Ectodermal cell (in vitro differentiated cells): ENCODE results near the gene RPS6KL1.

Experiments
- H3K27ac ChIP-seq: 2 replicates; pipeline ENCODE4 v1.7.0; 2013; ENCODE audit warnings: mild to moderate bottlenecking, low read depth, low read length; ENCODE audit not compliant: insufficient read depth, poor library complexity, severe bottlenecking
- H3K27me3 ChIP-seq: 2 replicates; pipeline ENCODE4 v1.7.0; 2013; ENCODE audit warnings: mild to moderate bottlenecking, low read length; ENCODE audit not compliant: insufficient read depth, control insufficient read depth, poor library complexity, severe bottlenecking
- H3K36me3 ChIP-seq: one replicate; pipeline ENCODE4 v1.7.0; 2013; ENCODE audit warnings: low read length; ENCODE audit not compliant: control insufficient read depth, insufficient read depth
- H3K4me1 ChIP-seq: one replicate; pipeline ENCODE4 v1.7.0; 2013; ENCODE audit warnings: low read length; ENCODE audit not compliant: control insufficient read depth, insufficient read depth
- H3K4me3 ChIP-seq: 2 replicates; pipeline ENCODE4 v1.7.0; 2013; ENCODE audit warnings: low read depth, low read length, control low read depth; ENCODE audit not compliant: insufficient read depth
- H3K9me3 ChIP-seq: 2 replicates; pipeline ENCODE4 v1.7.0; 2013; ENCODE audit warnings: mild to moderate bottlenecking, low read length, moderate library complexity; ENCODE audit not compliant: control insufficient read depth
- WGBS, 2 experiments: methylation state at CpG; one replicate each; pipeline ENCODE4 v1.1.7; 2013; ENCODE audit warnings: missing lambda C conversion rate in 2 of 2; 5-methylcytosine and 5-hydroxymethylcytosine counted together

RPS6KL1 gene

GRCh38 chr14:74945852-74946658, 23.0 kb upstream of the RPS6KL1 start:
- Histone ChIP-seq H3K4me3 (no peak overlapping the region), H3K4me1 (no peaks in the 10 kb centered on the region), H3K27ac (no peak overlapping the region), H3K27me3 (no peaks in the 10 kb centered on the region), H3K9me3 (no peaks in the 10 kb centered on the region), H3K36me3 (no peaks in the 10 kb centered on the region)
- WGBS, 2 experiments: 54 to 55% methylated on average over 17 of the region's 17 CpGs

DNA sequence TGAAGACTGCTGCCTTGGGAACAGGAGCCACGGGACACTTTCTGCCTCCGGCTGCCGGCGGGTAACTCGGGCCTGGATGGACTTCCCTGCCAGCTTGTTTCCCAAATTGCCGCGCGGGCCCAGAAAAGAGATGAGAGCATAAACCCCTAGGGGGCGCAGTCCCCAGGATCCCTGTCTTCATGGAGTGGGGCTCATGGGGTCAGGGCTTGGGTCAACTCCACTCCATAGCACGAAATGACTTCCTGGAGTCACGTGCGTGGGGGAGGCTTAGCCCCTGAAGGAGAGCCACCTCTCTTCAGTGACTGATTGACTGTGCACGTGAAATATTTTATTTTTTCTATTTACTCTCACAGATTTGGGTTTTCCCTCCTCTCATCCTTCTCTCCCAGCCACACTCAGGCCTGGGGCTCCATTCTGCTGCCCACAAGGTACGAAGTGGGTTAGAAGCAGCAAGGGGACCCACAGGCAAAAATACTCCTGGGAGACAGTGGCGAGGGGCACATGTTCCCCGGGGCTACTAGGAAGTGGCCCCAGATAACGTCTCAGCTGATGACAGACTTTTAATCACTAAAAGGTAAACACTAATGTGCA, 22.3 kb upstream of the RPS6KL1 start:
- H3K27me3 ChIP-seq: no peaks in the 10 kb centered on the region
- H3K4me1 ChIP-seq: no peaks in the 10 kb centered on the region
- H3K9me3 ChIP-seq: no peaks in the 10 kb centered on the region
- WGBS, 2 experiments: 64 to 69% methylated on average over 17 of the region's 17 CpGs
- no peak overlapping the region for H3K27ac ChIP-seq
- no peak overlapping the region for H3K4me3 ChIP-seq
- H3K36me3 ChIP-seq: no peaks in the 10 kb centered on the region

GRCh38 chr14:74942608-74943007, 19.5 kb upstream of the RPS6KL1 start:
- no peaks in the 10 kb centered on the region for H3K27me3 ChIP-seq
- H3K36me3 ChIP-seq: no peaks in the 10 kb centered on the region
- H3K9me3 ChIP-seq: no peaks in the 10 kb centered on the region
- no peak overlapping the region for H3K27ac ChIP-seq
- 84 to 87% methylated on average over 11 of the region's 11 CpGs for WGBS, 2 experiments
- no peak overlapping the region for H3K4me3 ChIP-seq
- no peaks in the 10 kb centered on the region for H3K4me1 ChIP-seq

- Histone ChIP-seq H3K27me3 (no peaks in the 10 kb centered on the region), H3K9me3 (no peaks in the 10 kb centered on the region), H3K4me1 (no peaks in the 10 kb centered on the region), H3K27ac (no peak overlapping the region), H3K4me3 (no peak overlapping the region), H3K36me3 (no peaks in the 10 kb centered on the region)
- 84 to 85% methylated on average over 12 of the region's 12 CpGs for WGBS, 2 experiments
Observed at GRCh38 chr14:74942181-74942580, 19.1 kb upstream of the RPS6KL1 start.

DNA sequence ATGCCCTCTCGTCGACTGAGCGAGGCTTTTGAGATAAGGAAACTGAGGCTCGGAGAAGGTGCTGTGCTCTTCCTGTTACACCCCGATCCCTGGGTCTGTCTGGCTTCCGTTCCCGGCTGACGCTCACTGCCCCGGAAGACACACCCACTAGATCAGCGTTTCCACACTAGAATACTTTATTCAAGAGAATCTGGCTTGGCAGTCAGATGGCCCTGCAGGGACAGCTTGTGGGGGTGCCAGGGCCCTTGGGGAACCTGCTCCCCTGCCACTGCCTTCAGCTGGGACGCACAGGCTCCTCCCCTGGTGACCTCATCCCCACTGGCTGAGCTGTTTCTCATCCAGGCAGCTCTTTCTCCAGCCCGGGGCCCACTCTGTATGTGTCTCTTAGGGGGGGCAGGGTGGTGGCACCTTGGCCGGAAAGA, 18.6 kb upstream of the RPS6KL1 start:
- Histone ChIP-seq H3K27me3 (no peaks in the 10 kb centered on the region), H3K9me3 (no peaks in the 10 kb centered on the region), H3K4me1 (no peaks in the 10 kb centered on the region), H3K4me3 (no peak overlapping the region), H3K36me3 (no peaks in the 10 kb centered on the region), H3K27ac (no peak overlapping the region)
- WGBS, 2 experiments: 76 to 82% methylated on average over 13 of the region's 13 CpGs

- Histone ChIP-seq H3K27ac (no peak overlapping the region), H3K4me3 (no peak overlapping the region), H3K27me3 (no peaks in the 10 kb centered on the region), H3K4me1 (no peaks in the 10 kb centered on the region), H3K9me3 (no peaks in the 10 kb centered on the region), H3K36me3 (no peaks in the 10 kb centered on the region)
- 93% methylated on average over 18 of the region's 18 CpGs for WGBS, 2 experiments
Observed at GRCh38 chr14:74940956-74941565, 18.0 kb upstream of the RPS6KL1 start.

DNA sequence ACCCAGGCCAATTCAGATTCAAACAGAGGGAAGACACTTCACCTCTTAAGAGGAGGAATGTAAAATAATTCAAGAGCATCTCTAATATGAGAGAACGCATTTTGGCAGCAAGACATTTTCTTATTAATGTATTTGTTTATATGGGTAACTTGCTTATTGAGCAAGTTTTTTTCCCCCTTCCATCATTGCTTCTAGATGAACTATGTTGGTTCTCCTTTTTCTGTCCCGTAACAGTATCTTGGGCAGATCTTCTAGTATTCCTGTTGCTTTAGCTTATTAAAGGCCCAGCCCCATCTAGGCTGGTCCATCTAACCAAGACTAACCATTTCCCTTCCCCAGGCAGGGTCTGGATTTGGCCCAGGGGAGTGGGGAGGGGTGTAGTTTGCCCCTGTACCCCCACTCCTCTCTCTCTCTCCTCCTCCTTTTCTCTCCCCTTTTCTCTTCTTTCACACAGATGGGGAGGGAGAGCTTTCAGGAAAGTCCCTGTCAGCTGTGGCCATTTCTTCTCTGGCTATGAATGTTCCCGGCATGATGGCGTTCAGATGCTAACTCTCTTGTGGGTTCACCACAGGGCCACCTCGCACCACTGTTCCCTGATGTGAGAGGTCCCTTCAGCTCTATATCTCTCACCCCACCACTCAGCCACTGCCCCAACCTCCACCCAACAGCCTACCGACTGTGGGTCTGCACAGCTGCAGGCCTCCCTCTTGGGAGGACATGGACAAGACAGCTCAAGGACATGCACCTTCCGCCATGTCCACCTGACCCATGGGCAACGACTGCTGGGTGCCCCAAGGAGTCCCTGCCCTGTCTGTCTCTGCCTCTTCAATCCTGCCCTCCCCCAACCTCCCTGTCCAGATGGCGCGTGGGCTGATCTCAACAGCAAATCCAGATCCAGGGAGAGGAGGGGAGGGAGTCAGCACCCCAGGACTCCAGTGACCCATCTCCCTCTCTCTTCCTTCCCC, 15.8 kb upstream of the RPS6KL1 start:
- Histone ChIP-seq H3K27ac (no peak overlapping the region), H3K27me3 (no peaks in the 10 kb centered on the region), H3K4me1 (peaks cover 4% of the 10 kb centered on the region), H3K9me3 (no peaks in the 10 kb centered on the region), H3K4me3 (no peak overlapping the region), H3K36me3 (no peaks in the 10 kb centered on the region)
- WGBS, 2 experiments: 94 to 95% methylated on average over 9 to 10 of the region's 10 CpGs

- WGBS, 2 experiments: 75 to 91% methylated on average over 2 of the region's 2 CpGs
- Histone ChIP-seq H3K27me3 (no peaks in the 10 kb centered on the region), H3K4me1 (peaks cover 4% of the 10 kb centered on the region), H3K27ac (no peak overlapping the region), H3K4me3 (no peak overlapping the region), H3K36me3 (no peaks in the 10 kb centered on the region), H3K9me3 (no peaks in the 10 kb centered on the region)
Observed at GRCh38 chr14:74937171-74937570, 14.1 kb upstream of the RPS6KL1 start.

DNA sequence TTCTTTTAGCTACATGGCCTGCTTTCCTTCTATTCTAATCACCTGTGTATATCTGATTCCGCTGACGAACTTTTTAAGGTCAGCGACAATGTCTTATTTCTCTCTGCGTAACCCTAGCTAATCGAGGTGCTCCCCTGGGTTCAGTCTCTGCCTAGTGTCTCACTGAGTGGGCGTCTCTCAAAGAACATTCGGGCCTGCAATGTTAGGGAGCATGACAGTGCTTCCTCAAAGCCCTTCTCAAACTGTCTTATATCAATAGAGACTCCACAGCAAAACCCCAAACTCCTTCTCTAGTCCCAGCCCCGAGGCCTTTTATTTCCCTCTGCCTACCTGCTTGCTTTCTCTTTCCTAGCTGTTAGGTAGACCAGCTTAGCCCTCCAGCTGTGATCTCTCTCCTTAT, 13.7 kb upstream of the RPS6KL1 start:
- Histone ChIP-seq H3K4me3 (no peak overlapping the region), H3K36me3 (no peaks in the 10 kb centered on the region), H3K27ac (no peak overlapping the region), H3K9me3 (no peaks in the 10 kb centered on the region), H3K4me1 (peaks cover 4% of the 10 kb centered on the region), H3K27me3 (no peaks in the 10 kb centered on the region)
- WGBS, 2 experiments: 94 to 95% methylated on average over 8 of the region's 8 CpGs
